NT2/D1 (cell line): Measurements from ENCODE around the gene LEMD2.

ENCODE experiments used
- SUZ12 ChIP-seq: IDR thresholded peaks from 2 replicates; pipeline ENCODE4 v1.6.1; 2011; ENCODE audit not compliant: insufficient read length, insufficient read depth; ENCODE audit errors: extremely low read depth
- YY1 ChIP-seq: IDR thresholded peaks from 2 replicates; pipeline ENCODE4 v1.6.1; 2011; ENCODE audit not compliant: insufficient read length, insufficient read depth

DNA sequence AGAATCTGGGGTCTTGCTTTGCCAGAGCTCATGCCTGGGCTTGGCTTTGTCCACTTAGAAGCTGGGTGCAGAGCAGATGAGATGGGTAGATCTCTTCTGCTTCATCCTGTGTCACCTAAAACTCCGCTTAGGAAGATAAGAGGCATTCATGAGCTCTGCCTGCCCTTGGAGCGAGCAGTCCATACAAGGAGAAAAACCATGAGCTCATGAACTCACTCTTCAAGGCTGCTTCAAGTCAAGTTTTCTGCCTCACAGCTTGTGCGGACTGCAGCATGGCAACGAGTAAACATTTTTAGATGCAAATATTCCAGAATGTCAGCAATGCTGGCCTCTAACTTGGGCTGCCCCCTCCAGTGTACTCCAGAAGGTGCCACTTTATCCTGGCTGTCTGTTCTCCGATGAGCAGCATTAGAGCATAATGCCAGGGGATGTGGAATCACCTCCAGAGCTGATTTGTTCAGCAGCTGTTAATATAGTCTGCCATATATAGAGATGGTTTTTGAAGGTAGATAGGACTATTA is 66.8 kb downstream of the LEMD2 start:
- TF ChIP-seq SUZ12 (no peak), YY1 (no peak)
